Caki2 (cell line): ENCODE results near the gene LINC01488. TPM values are rescaled to one million over a fixed set of nuclear protein-coding genes. Genes with fewer than 3 reads are reported as not detected.

Experiments used
- DNase-seq: peaks from one replicate; pipeline ENCODE4 v3.0.0-alpha.2; 2015; ENCODE audit warnings: low read depth
- in situ Hi-C: cut with HindIII; loops from 2 replicates; pipeline ENCODE4 v1.10.0; 2016; ENCODE audit warnings: low sequenced_read_pairs, low pct_unique_long_range_greater_than_20kb, mixed read lengths
- total RNA-seq: library from RNA; depleted of rRNA; stranded (reverse); fragments of >200 nt; shearing (Covaris generic); gene quantifications from 2 replicates; pipeline ENCODE4 v1.2.3, GENCODE V29; 2014; ENCODE audit warnings: low replicate concordance; rRNA removed

The LINC01488 gene
- total RNA-seq, 1 experiment from 2014 or later, result not detected

- in situ Hi-C loops, result no loop called here
- DNase-seq, result no peak
These were observed 52.1 kb downstream of the LINC01488 start for GRCh38 chr11:69533296-69534165.

- no peak for DNase-seq
- in situ Hi-C loops, result no loop called here
These were observed 52.7 kb downstream of the LINC01488 start for GRCh38 chr11:69534166-69534530.

- in situ Hi-C loops, result no loop called here
- DNase-seq, result no peak
These were observed 54.4 kb downstream of the LINC01488 start for GRCh38 chr11:69535908-69536307.

- DNase-seq, result no peak
- in situ Hi-C loops, result no loop called here
These were observed 54.9 kb downstream of the LINC01488 start for GRCh38 chr11:69536406-69536805.

GRCh38 chr11:69537126-69537525 is 55.7 kb downstream of the LINC01488 start:
- in situ Hi-C loops, result no loop called here

GRCh38 chr11:69537855-69538640 is 56.6 kb downstream of the LINC01488 start:
- DNase-seq, result no peak
- in situ Hi-C loops, result no loop called here

More at GRCh38 chr11:69537126-69537525, 55.7 kb downstream of the LINC01488 start:
- no peak for DNase-seq

GRCh38 chr11:69538854-69539253 is 57.4 kb downstream of the LINC01488 start:
- DNase-seq, result no peak
- in situ Hi-C loops, result no loop called here

GRCh38 chr11:69539416-69540117 is 58.1 kb downstream of the LINC01488 start:
- in situ Hi-C loops, result no loop called here
- no peak for DNase-seq

GRCh38 chr11:69540118-69541000 is 58.9 kb downstream of the LINC01488 start:
- no peak for DNase-seq
- in situ Hi-C loops, result no loop called here

- in situ Hi-C loops, result no loop called here
- no peak for DNase-seq
These were observed 59.5 kb downstream of the LINC01488 start for GRCh38 chr11:69541001-69541285.

GRCh38 chr11:69541501-69542313 is 60.2 kb downstream of the LINC01488 start:
- in situ Hi-C loops, result no loop called here

GRCh38 chr11:69542314-69543168 is 61.1 kb downstream of the LINC01488 start:
- in situ Hi-C loops, result no loop called here
- no peak for DNase-seq

More at GRCh38 chr11:69541501-69542313, 60.2 kb downstream of the LINC01488 start:
- DNase-seq, result peak; percentile 64

Other genes with a start within 250 kb of the LINC01488 start
- gene MYEOV, start 187.5 kb upstream of the LINC01488 start, total RNA-seq, result 101 and 122 TPM in 2 replicates
- gene CCND1, start 159.5 kb downstream of the LINC01488 start, total RNA-seq, result 122 and 137 TPM in 2 replicates
- gene LTO1, start 193.7 kb downstream of the LINC01488 start, total RNA-seq, result 3.3 and 9.7 TPM in 2 replicates
- not detected in 2 replicates for gene FGF19, start 222.4 kb downstream of the LINC01488 start, total RNA-seq